ENCODE data around the gene HOMER2. TPM values are rescaled to one million over a fixed set of nuclear protein-coding genes. Genes with fewer than 3 reads are reported as not detected.

HOMER2 gene
- total and polyA plus RNA-seq, 4 donors, result 4.3 to 62.0 (median 23.6) TPM

DNA sequence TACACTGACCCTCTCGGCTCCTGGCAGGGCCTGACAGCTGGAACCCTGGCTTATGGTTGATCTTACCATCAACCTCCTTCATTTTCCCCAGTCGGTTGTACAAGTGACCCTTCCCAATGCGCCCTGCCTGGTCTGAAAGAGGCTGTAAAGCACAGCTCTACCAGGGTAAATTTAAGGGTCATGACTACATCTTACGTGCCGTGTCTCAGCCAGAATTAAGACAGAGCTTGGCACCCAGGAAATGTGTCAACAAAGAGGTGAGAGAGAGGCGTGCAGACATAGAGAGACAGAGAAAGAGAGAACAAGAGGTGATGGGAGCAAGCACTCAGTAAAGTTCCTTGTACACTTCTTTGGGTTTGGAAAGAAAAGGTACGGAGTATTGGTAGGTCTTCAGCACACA lies 28.8 kb downstream of the HOMER2 start:
- H3K27me3 ChIP-seq (ENCODE audit: control insufficient read depth in 4 of 4, insufficient read depth in 4 of 4, low read length in 3 of 4), result no peaks in the 10 kb centered on the region
- peaks cover 7 to 42% (median 17%) of the 10 kb centered on the region in 4 donors for H3K4me1 ChIP-seq (ENCODE audit: control insufficient read depth in 4 of 4, insufficient read depth in 4 of 4, low read length in 3 of 4)
- DNase-seq (ENCODE audit: low spot score), result no peak
- no peak overlapping the region for H3K9ac ChIP-seq (ENCODE audit: low read depth in 1 of 2, low read length in 2 of 2)
- no peaks in the 10 kb centered on the region for H3K9me3 ChIP-seq (ENCODE audit: control insufficient read depth in 4 of 4, low read length in 3 of 4)
- H3K27ac ChIP-seq (ENCODE audit: low read depth in 1 of 2, low read length in 2 of 2), result no peak overlapping the region
- WGBS, result 93% methylated on average over 7 of the region's 7 CpGs
- no peaks in the 10 kb centered on the region for H3K36me3 ChIP-seq (ENCODE audit: control insufficient read depth in 4 of 4, insufficient read depth in 3 of 4, low read depth in 1 of 4, low read length in 3 of 4)
- H3K4me3 ChIP-seq (ENCODE audit: low read depth in 1 of 3, low read length in 3 of 3), result no peak overlapping the region
- TF ChIP-seq EGR1 (IDR thresholded peaks at IDR 0.05; ENCODE audit: low read depth in 2 of 2) (no peak), HNF4A (conservative IDR thresholded peaks at IDR 0.05) (no peak), GABPA (IDR thresholded peaks at IDR 0.05 in 1 of 2, conservative IDR thresholded peaks at IDR 0.05 in 1 of 2) (no peak), RXRA (IDR thresholded peaks at IDR 0.05) (no peak), FOXA1 (IDR thresholded peaks at IDR 0.05) (no peak), YY1 (IDR thresholded peaks at IDR 0.05) (no peak), RAD21 (IDR thresholded peaks at IDR 0.05) (no peak), SP1 (IDR thresholded peaks at IDR 0.05) (no peak), HNF4G (IDR thresholded peaks at IDR 0.05) (no peak), JUND (IDR thresholded peaks at IDR 0.05) (no peak), TAF1 (conservative IDR thresholded peaks at IDR 0.05) (no peak), FOXA2 (IDR thresholded peaks at IDR 0.05) (no peak)
- TF ChIP-seq, protein P1, sequence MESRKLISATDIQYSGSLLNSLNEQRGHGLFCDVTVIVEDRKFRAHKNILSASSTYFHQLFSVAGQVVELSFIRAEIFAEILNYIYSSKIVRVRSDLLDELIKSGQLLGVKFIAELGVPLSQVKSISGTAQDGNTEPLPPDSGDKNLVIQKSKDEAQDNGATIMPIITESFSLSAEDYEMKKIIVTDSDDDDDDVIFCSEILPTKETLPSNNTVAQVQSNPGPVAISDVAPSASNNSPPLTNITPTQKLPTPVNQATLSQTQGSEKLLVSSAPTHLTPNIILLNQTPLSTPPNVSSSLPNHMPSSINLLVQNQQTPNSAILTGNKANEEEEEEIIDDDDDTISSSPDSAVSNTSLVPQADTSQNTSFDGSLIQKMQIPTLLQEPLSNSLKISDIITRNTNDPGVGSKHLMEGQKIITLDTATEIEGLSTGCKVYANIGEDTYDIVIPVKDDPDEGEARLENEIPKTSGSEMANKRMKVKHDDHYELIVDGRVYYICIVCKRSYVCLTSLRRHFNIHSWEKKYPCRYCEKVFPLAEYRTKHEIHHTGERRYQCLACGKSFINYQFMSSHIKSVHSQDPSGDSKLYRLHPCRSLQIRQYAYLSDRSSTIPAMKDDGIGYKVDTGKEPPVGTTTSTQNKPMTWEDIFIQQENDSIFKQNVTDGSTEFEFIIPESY (IDR thresholded peaks at IDR 0.05), result no peak
- TF ChIP-seq, protein P2, sequence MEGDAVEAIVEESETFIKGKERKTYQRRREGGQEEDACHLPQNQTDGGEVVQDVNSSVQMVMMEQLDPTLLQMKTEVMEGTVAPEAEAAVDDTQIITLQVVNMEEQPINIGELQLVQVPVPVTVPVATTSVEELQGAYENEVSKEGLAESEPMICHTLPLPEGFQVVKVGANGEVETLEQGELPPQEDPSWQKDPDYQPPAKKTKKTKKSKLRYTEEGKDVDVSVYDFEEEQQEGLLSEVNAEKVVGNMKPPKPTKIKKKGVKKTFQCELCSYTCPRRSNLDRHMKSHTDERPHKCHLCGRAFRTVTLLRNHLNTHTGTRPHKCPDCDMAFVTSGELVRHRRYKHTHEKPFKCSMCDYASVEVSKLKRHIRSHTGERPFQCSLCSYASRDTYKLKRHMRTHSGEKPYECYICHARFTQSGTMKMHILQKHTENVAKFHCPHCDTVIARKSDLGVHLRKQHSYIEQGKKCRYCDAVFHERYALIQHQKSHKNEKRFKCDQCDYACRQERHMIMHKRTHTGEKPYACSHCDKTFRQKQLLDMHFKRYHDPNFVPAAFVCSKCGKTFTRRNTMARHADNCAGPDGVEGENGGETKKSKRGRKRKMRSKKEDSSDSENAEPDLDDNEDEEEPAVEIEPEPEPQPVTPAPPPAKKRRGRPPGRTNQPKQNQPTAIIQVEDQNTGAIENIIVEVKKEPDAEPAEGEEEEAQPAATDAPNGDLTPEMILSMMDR (IDR thresholded peaks at IDR 0.05; ENCODE audit: low read depth, low read length, missing input control), result no peak
- TF ChIP-seq, protein P3, sequence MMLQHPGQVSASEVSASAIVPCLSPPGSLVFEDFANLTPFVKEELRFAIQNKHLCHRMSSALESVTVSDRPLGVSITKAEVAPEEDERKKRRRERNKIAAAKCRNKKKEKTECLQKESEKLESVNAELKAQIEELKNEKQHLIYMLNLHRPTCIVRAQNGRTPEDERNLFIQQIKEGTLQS (IDR thresholded peaks at IDR 0.05), result no peak
- TF ChIP-seq, protein P4, sequence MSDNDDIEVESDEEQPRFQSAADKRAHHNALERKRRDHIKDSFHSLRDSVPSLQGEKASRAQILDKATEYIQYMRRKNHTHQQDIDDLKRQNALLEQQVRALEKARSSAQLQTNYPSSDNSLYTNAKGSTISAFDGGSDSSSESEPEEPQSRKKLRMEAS (IDR thresholded peaks at IDR 0.05), result no peak

DNA sequence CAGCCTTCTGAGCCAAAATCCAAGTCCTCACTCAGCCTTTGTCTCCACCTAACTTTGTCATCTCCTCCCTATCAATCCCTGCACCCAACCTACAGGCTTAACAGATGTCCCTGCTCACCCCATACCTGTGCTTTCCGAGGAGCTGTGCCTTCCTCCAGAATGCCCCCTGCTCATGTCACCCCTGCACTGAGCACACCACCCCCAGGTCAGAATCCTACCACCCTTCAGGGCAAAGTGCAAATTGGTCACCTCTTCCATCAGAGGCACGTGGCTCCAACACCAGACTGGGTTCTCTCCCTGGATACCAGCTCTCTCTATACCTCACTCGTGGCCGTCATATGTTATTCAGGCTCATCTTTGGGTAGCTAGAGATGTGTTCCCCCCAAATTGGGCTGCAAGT lies 29.8 kb downstream of the HOMER2 start:
- Histone ChIP-seq H3K4me1 (ENCODE audit: control insufficient read depth in 4 of 4, insufficient read depth in 4 of 4, low read length in 3 of 4) (peaks cover 8 to 48% (median 21%) of the 10 kb centered on the region in 4 donors), H3K9ac (ENCODE audit: low read depth in 1 of 2, low read length in 2 of 2) (no peak overlapping the region), H3K27ac (ENCODE audit: low read depth in 1 of 2, low read length in 2 of 2) (peak overlapping the region in 1 of 2 donors; percentile 9), H3K27me3 (ENCODE audit: control insufficient read depth in 4 of 4, insufficient read depth in 4 of 4, low read length in 3 of 4) (no peaks in the 10 kb centered on the region), H3K4me3 (ENCODE audit: low read depth in 1 of 3, low read length in 3 of 3) (no peak overlapping the region), H3K36me3 (ENCODE audit: control insufficient read depth in 4 of 4, insufficient read depth in 3 of 4, low read depth in 1 of 4, low read length in 3 of 4) (no peaks in the 10 kb centered on the region), H3K9me3 (ENCODE audit: control insufficient read depth in 4 of 4, low read length in 3 of 4) (no peaks in the 10 kb centered on the region)
- TF ChIP-seq, protein P4 (IDR thresholded peaks at IDR 0.05), result no peak
- peak in 1 of 2 donors; percentile 8 for TF ChIP-seq RXRA (IDR thresholded peaks at IDR 0.05)
- TF ChIP-seq YY1 (IDR thresholded peaks at IDR 0.05), result no peak
- peak; percentile 63 to 66 for TF ChIP-seq HNF4A (conservative IDR thresholded peaks at IDR 0.05)
- 82% methylated on average over 4 of the region's 4 CpGs for WGBS
- no peak for DNase-seq (ENCODE audit: low spot score)
